ENCODE results near the gene AFF3.

GRCh38 chr2:99763764-99764163 is 378.6 kb downstream of the AFF3 start:
- TF ChIP-seq CTCF (IDR thresholded peaks at IDR 0.05 in 2 of 3, conservative IDR thresholded peaks at IDR 0.05 in 1 of 3; ENCODE audit: borderline replicate concordance in 1 of 3, insufficient read depth in 1 of 3, low read depth in 2 of 3, low read length in 2 of 3) (no peak), YY1 (IDR thresholded peaks at IDR 0.05; ENCODE audit: extremely low read depth, insufficient replicate concordance, low read depth, low read length) (no peak), POLR2AphosphoS5 (IDR thresholded peaks at IDR 0.05; ENCODE audit: low read depth, low read length) (no peak)

Data from HCT116 (cell line).